OCI-LY7 (cell line): ENCODE measurements around the gene EME2. TPM values are rescaled to one million over a fixed set of nuclear protein-coding genes. Genes with fewer than 3 reads are reported as not detected.

Source experiments
- BruUV-seq: library from RNA; stranded (reverse); fragments of 400-500 nt; replicated peaks from 2 replicates; lab custom pipeline; 2021; lab: Mats Ljungman, UMichigan
- CTCF ChIA-PET: fragments of 300-600 bp; sonication (Branson Sonifier 250); formaldehyde crosslinking; loops from one replicate; lab custom pipeline; 2022; ENCODE audit warnings: antibody characterized with exemption; ENCODE audit not compliant: unreplicated experiment; lab: Charles Lee
- POLR2A ChIA-PET: fragments of 300-600 bp; sonication (Branson Sonifier 250); formaldehyde crosslinking; loops from one replicate; lab custom pipeline; 2022; ENCODE audit warnings: antibody characterized with exemption; lab: Charles Lee
- DNase-seq: peaks from one replicate; pipeline ENCODE4 v3.0.0-alpha.2; 2015; ENCODE audit warnings: low spot score
- H2AFZ ChIP-seq: fragments of 200-600 bp; sonication (generic), shearing (Covaris generic); 2 replicates; pipeline ENCODE4 v1.6.1; 2014; ENCODE audit warnings: mild to moderate bottlenecking, antibody characterized with exemption, low read length, moderate library complexity
- H3K27ac ChIP-seq: fragments of 200-600 bp; sonication (generic); 2 replicates; pipeline ENCODE4 v1.5.1; 2014; ENCODE audit warnings: mixed run types, low read depth, mild to moderate bottlenecking, moderate library complexity, low read length, inconsistent platforms; ENCODE audit not compliant: poor library complexity, severe bottlenecking
- H3K36me3 ChIP-seq: fragments of 200-600 bp; sonication (generic); 2 replicates; pipeline ENCODE4 v1.6.1; 2014; ENCODE audit warnings: mild to moderate bottlenecking, antibody characterized with exemption, low read length, moderate library complexity, mixed read lengths; ENCODE audit not compliant: insufficient read depth
- H3K4me1 ChIP-seq: fragments of 200-600 bp; sonication (generic); 2 replicates; pipeline ENCODE4 v1.5.1; 2014; ENCODE audit warnings: mild to moderate bottlenecking, low read length; ENCODE audit not compliant: insufficient read depth, poor library complexity, severe bottlenecking
- H3K4me2 ChIP-seq: fragments of 200-600 bp; sonication (generic); 2 replicates; pipeline ENCODE4 v1.6.1; 2014; ENCODE audit warnings: mild to moderate bottlenecking, low read length
- H3K4me3 ChIP-seq: fragments of 200-600 bp; sonication (generic); 2 replicates; pipeline ENCODE4 v1.5.1; 2014; ENCODE audit warnings: mild to moderate bottlenecking, low read depth, low read length; ENCODE audit not compliant: poor library complexity, severe bottlenecking
- H3K79me2 ChIP-seq: fragments of 200-600 bp; sonication (generic); 2 replicates; pipeline ENCODE4 v1.6.1; 2016; ENCODE audit warnings: low read depth, mild to moderate bottlenecking, low read length, moderate library complexity, mixed read lengths; ENCODE audit not compliant: insufficient read depth
- H3K9me2 ChIP-seq: fragments of 200-600 bp; sonication (generic); 2 replicates; pipeline ENCODE4 v1.6.1; 2016; ENCODE audit warnings: mild to moderate bottlenecking, low read length, mixed read lengths; ENCODE audit not compliant: insufficient read depth
- H3K9me3 ChIP-seq: fragments of 200-600 bp; sonication (generic); 2 replicates; pipeline ENCODE4 v1.6.1; 2014; ENCODE audit warnings: mild to moderate bottlenecking, mixed run types, low read length, mixed read lengths
- H4K20me1 ChIP-seq: fragments of 200-600 bp; sonication (generic); 2 replicates; pipeline ENCODE4 v1.6.1; 2014; ENCODE audit warnings: mild to moderate bottlenecking, antibody characterized with exemption, low read length, moderate library complexity, mixed read lengths; ENCODE audit not compliant: insufficient read depth
- EZH2phosphoT487 ChIP-seq: fragments of 200-600 bp; sonication (generic); IDR thresholded peaks from 2 replicates; pipeline ENCODE4 v1.6.1; 2018; ENCODE audit warnings: low read depth, borderline replicate concordance, mild to moderate bottlenecking, mixed run types, antibody characterized with exemption, low read length, moderate library complexity, mixed read lengths
- intact Hi-C: fragments of 100-400 bp; cut with micrococcal nuclease; formaldehyde crosslinking; loops from one replicate; pipeline ENCODE4 v1.10.0; 2022; ENCODE audit not compliant: unreplicated experiment
- total RNA-seq, 2 experiments: library from RNA; depleted of rRNA in 1 of 2; stranded (reverse); fragments of >200 nt in 1 of 2; shearing (Covaris generic) in 1 of 2; gene quantifications; 2 replicates each; pipeline ENCODE4 v1.2.3, GENCODE V29; 2014 to 2022
- TF ChIP-seq, protein P1 (sequence below): fragments of 200-600 bp; sonication (generic); conservative IDR thresholded peaks from 2 replicates; pipeline ENCODE4 v1.5.1; 2014; ENCODE audit warnings: mild to moderate bottlenecking, antibody characterized with exemption, low read length, moderate library complexity, mixed read lengths

EME2 gene
- total RNA-seq, 2 experiments from 2014 or later = 23.8 to 48.5 TPM

DNA sequence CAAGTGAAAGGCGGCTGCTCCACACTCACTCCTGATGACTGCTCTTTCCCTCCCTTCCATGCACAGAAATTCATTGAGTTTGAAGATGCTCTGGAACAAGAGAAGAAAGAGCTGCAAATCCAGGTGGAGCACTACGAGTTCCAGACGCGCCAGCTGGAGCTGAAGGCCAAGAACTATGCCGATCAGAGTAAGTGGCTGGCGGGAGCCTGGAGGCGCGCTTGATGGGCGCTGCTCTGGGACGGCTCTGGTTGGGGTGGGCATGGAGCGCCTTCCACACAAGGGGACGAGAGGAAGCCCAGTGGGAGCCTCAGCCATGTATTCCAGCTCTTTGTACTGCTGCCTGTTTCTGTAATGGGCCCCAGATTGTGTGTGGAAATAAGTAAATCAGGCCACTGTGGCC lies 48.1 kb upstream of the EME2 start:
- intact Hi-C loops = no loop called here
- no peak overlapping the region for H2AFZ ChIP-seq
- TF ChIP-seq, protein P1, sequence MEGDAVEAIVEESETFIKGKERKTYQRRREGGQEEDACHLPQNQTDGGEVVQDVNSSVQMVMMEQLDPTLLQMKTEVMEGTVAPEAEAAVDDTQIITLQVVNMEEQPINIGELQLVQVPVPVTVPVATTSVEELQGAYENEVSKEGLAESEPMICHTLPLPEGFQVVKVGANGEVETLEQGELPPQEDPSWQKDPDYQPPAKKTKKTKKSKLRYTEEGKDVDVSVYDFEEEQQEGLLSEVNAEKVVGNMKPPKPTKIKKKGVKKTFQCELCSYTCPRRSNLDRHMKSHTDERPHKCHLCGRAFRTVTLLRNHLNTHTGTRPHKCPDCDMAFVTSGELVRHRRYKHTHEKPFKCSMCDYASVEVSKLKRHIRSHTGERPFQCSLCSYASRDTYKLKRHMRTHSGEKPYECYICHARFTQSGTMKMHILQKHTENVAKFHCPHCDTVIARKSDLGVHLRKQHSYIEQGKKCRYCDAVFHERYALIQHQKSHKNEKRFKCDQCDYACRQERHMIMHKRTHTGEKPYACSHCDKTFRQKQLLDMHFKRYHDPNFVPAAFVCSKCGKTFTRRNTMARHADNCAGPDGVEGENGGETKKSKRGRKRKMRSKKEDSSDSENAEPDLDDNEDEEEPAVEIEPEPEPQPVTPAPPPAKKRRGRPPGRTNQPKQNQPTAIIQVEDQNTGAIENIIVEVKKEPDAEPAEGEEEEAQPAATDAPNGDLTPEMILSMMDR = no peak
- no peak for TF ChIP-seq EZH2phosphoT487
- no peak overlapping the region for H3K4me3 ChIP-seq
- H3K9me2 ChIP-seq = no peaks in the 10 kb centered on the region
- peaks cover 13% of the 10 kb centered on the region; the same call in 1 of the 2 replicates for H3K79me2 ChIP-seq
- peaks cover 39% of the 10 kb centered on the region for H3K36me3 ChIP-seq
- H3K4me1 ChIP-seq = peaks cover 5% of the 10 kb centered on the region
- H3K4me2 ChIP-seq = no peak overlapping the region
- no peaks in the 10 kb centered on the region for H3K9me3 ChIP-seq
- 0 out of 2 replicates have a peak, but pooled peaks cover 4% of the 10 kb centered on the region for H4K20me1 ChIP-seq
- BruUV-seq = no TSS peak
- ChIA-PET POLR2A (interaction anchor here (1.3 kb wide), 1 partner anchor 13 kb away, joined by 4 read pairs; no protein-coding TSS in a partner anchor), CTCF (interaction anchor here (0.5 to 0.8 kb wide), 3 partner anchors 13 to 190 kb away, joined by 3 read pairs; no protein-coding TSS in a partner anchor)
- no peak for DNase-seq
- no peak overlapping the region for H3K27ac ChIP-seq

DNA sequence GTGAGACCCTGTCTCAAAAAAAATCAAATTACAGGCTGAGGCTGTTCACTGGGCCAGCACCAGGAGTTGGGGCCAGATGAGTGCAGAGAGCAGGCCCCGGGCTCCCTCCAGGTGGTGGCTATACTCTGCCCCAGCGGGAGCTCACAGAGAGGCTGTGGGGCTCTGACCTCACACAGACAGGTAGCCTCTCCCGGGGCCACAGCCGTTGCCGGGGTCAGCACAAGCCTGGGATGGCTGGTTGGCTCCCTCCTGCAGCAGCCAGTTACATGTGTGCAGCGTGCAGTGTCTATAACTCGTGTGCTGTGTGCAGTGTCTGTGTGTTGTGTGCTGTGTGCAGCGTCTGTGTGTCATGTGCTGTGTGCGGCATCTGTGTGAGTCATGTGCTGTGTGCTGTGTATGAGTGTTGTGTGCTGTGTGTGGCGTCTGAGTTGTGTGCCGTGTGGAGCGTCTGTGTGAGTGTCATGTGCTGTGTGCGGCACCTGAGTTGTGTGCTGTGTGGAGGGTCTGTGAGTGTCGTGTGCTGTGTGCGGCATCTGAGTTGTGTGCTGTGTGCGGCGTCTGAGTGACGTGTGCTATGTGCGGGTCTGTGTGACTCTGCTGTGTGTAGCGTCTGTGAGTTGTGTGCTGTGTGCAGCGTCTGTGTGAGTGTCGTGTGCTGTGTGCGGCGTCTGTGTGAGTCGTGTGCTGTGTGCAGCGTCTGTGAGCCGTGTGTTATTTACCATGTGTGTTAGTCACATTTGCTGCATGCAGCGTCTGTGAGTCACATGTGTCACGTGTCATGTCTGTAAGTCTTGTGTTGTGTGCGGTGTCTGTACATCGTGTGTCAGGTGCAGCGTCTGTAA lies 45.7 kb upstream of the EME2 start:
- H3K4me2 ChIP-seq = no peak overlapping the region
- no peak overlapping the region for H2AFZ ChIP-seq
- intact Hi-C loops = no loop called here
- no peak overlapping the region for H3K27ac ChIP-seq
- H4K20me1 ChIP-seq = 0 out of 2 replicates have a peak, but pooled peaks cover 4% of the 10 kb centered on the region
- H3K9me3 ChIP-seq = no peaks in the 10 kb centered on the region
- H3K9me2 ChIP-seq = no peaks in the 10 kb centered on the region
- BruUV-seq = no TSS peak
- no peaks in the 10 kb centered on the region for H3K4me1 ChIP-seq
- TF ChIP-seq, protein P1 = no peak
- TF ChIP-seq EZH2phosphoT487 = no peak
- peaks cover 46% of the 10 kb centered on the region for H3K36me3 ChIP-seq
- CTCF ChIA-PET = no interaction called here
- H3K4me3 ChIP-seq = no peak overlapping the region
- peaks cover 12% of the 10 kb centered on the region; the same call in 1 of the 2 replicates for H3K79me2 ChIP-seq
- DNase-seq = no peak
- POLR2A ChIA-PET = no interaction called here
